NT2/D1 (cell line): ENCODE measurements around the gene C10orf90.

Source experiments
- DNase-seq: peaks from one replicate; pipeline ENCODE4 v3.0.0-alpha.2; 2011; ENCODE audit warnings: low read depth, low spot score
- H3K27me3 ChIP-seq: 2 replicates; pipeline ENCODE4 v1.6.0; 2011; ENCODE audit warnings: mild to moderate bottlenecking; ENCODE audit not compliant: insufficient read length, insufficient read depth
- H3K36me3 ChIP-seq: 2 replicates; pipeline ENCODE4 v1.6.1; 2011; ENCODE audit warnings: mild to moderate bottlenecking, low read length, mixed read lengths; ENCODE audit not compliant: insufficient read depth, insufficient read length
- H3K4me1 ChIP-seq: 2 replicates; pipeline ENCODE4 v1.5.1; 2011; ENCODE audit not compliant: insufficient read depth, insufficient read length
- H3K4me3 ChIP-seq: 2 replicates; pipeline ENCODE4 v1.5.1; 2011; ENCODE audit warnings: low read depth; ENCODE audit not compliant: insufficient read length
- H3K9ac ChIP-seq: 2 replicates; pipeline ENCODE4 v1.6.0; 2011; ENCODE audit warnings: low read depth; ENCODE audit not compliant: insufficient read length
- H3K9me3 ChIP-seq: 2 replicates; pipeline ENCODE4 v1.5.1; 2011; ENCODE audit warnings: mild to moderate bottlenecking, low read length; ENCODE audit not compliant: insufficient read depth
- SUZ12 ChIP-seq: IDR thresholded peaks from 2 replicates; pipeline ENCODE4 v1.6.1; 2011; ENCODE audit not compliant: insufficient read length, insufficient read depth; ENCODE audit errors: extremely low read depth
- YY1 ChIP-seq: IDR thresholded peaks from 2 replicates; pipeline ENCODE4 v1.6.1; 2011; ENCODE audit not compliant: insufficient read length, insufficient read depth
- ZNF274 ChIP-seq: IDR thresholded peaks from 2 replicates; pipeline ENCODE4 v1.6.1; 2011; ENCODE audit warnings: mild to moderate bottlenecking, low read depth, low read length

C10orf90 gene

DNA sequence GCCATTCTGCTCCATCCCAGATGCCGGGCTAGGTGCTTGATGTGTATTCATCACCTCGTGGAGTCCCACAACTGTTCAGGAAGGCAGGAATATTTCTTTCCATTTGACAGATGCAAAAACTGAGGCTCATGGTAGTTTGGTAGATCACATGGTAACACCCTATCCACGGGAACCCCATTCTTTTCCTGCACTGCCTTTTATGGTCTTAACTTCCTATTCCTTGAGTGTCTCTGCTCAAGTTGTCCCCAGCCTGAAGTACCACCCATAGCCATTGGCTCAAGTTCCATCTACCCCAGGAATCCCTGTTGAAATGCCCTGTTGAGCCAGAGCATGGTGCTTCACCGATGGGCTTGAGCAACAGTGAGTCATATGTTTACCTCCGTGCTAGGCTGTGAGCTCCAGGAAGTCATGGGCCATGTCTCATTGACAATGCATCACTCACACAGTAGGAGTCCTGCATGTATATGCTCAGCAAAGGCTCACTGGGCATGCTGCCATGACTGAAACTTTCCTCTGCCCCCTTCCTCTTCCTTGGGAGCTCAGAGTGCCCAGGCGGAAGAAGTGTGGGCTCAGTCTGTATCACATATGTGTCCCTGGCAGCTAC lies 210.5 kb downstream of the C10orf90 start:
- Histone ChIP-seq H3K9me3 (no peaks in the 10 kb centered on the region), H3K4me3 (no peak overlapping the region), H3K4me1 (no peaks in the 10 kb centered on the region), H3K9ac (no peak overlapping the region), H3K36me3 (no peaks in the 10 kb centered on the region), H3K27me3 (no peaks in the 10 kb centered on the region)
- TF ChIP-seq SUZ12 (no peak), YY1 (no peak), ZNF274 (no peak)
- DNase-seq = no peak

DNA sequence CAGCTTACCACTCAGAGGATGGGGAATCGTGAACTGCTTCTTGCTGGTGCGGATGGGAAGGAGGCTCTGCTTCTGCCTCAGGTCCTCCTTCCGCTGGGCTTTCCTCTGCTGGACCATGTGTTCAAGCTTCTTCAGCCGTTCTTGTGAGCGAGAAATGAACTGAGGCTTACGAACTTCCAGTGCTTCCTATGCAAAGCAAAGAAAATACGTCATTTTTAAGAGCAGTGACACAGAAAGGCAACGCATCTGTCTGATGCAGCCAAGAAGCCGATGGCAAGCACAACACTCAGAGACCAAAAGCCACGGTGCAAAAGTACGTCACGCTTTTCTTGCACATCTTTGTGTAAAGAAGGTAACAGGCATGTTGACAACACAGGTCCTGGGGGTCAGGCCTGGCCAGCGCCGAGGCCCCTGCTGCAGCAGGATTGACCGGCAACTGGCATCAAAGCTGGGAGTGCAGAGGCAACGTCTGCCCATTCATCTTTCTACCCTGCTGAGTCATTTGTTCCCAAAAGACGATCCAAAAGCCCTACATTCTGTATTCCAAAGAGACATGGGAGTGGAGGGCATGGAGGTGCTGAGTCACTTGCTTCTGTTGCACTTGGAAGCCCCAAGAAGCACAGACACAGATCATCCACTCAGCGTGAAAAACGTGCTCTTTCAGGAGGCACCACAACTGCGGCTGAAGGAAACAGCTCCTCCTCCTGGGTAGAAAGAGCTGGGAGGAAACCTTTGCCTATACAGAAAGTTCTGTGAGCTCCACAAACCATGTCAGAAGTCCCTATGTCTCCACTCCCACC lies 211.3 kb downstream of the C10orf90 start:
- TF ChIP-seq ZNF274 (no peak), SUZ12 (no peak), YY1 (no peak)
- DNase-seq = no peak
- Histone ChIP-seq H3K9me3 (no peaks in the 10 kb centered on the region), H3K36me3 (no peaks in the 10 kb centered on the region), H3K9ac (no peak overlapping the region), H3K27me3 (no peaks in the 10 kb centered on the region), H3K4me1 (no peaks in the 10 kb centered on the region), H3K4me3 (no peak overlapping the region)

DNA sequence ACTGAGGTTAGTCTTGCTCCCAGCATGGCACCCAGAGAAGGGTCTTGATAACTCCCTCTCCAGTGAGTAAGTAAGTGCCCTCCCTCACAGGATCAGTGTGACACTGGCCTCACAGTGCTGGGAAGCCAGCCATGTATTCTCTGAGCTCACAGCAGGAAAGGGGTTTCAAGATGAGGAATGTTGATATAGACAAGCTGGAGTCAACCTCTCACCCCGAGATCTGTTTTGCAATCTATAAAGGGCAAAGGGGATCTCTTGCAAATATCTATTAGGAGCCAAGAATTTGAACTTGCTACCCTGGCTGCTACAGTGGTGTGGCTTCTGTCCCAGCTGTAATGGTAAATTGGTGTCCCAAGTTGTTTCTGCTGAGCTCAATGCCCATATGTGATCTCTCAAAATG lies 212.0 kb downstream of the C10orf90 start:
- H3K4me1 ChIP-seq = no peaks in the 10 kb centered on the region
- H3K36me3 ChIP-seq = no peaks in the 10 kb centered on the region
- H3K9me3 ChIP-seq = no peaks in the 10 kb centered on the region
- no peak for TF ChIP-seq YY1
- TF ChIP-seq SUZ12 = no peak
- no peak for TF ChIP-seq ZNF274
- H3K27me3 ChIP-seq = no peaks in the 10 kb centered on the region
- no peak for DNase-seq
- no peak overlapping the region for H3K4me3 ChIP-seq
- no peak overlapping the region for H3K9ac ChIP-seq

DNA sequence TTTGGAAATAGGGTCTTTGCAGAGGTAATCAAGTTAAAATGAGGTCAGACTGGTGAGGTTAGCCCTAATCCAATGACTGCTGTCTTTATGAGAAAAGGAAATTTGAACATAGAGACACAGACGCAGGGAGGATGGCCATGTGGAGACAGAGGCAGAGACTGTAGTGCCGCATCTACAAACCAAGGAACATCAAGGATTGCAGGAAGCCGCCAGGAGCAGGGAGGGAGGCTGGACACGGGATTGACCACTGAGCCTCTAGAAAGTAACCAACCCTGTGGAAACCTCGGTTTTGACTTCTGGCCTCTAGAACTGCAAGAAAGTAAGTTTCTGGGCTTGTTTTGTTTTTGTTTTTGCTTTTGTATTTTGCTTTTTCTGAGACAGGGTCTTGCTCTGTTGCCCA lies 213.9 kb downstream of the C10orf90 start:
- Histone ChIP-seq H3K36me3 (no peaks in the 10 kb centered on the region), H3K27me3 (no peaks in the 10 kb centered on the region), H3K4me1 (no peaks in the 10 kb centered on the region), H3K9ac (no peak overlapping the region), H3K9me3 (no peaks in the 10 kb centered on the region), H3K4me3 (no peak overlapping the region)
- TF ChIP-seq SUZ12 = no peak
- no peak for TF ChIP-seq YY1
- TF ChIP-seq ZNF274 = no peak
- DNase-seq = no peak

DNA sequence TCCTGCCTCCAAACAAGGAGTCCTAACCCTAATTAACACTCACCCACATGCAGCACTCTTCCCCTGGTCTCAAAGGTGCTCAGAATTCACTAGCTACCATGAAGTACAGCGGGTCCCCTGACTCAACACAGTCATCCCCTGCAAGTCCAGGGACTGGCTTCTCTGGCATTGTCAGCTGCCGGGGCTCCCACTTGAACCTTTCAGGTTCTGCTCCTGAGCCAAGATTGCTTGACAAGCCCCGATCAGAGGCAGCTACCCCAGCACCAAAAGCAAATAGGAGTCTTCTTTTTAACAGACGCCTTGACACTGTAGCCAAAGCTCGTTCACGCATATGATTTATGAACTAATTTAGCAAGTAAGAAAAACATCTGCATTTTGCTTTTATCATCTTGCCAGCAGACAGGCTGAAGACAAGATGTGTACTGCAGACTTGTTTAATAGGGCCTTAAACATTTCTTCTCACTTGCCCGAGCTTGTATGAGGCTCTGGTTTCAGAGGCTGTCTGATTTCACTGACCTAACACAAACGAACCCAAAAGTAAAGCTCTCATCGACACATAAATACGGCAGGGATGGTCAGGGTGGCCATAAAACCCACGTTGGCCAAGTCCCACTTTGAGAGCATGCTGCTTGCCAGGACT lies 214.6 kb downstream of the C10orf90 start:
- TF ChIP-seq YY1 = no peak
- TF ChIP-seq SUZ12 = no peak
- no peak for TF ChIP-seq ZNF274
- H3K4me3 ChIP-seq = no peak overlapping the region
- no peak for DNase-seq
- no peaks in the 10 kb centered on the region for H3K27me3 ChIP-seq
- H3K4me1 ChIP-seq = no peaks in the 10 kb centered on the region
- no peak overlapping the region for H3K9ac ChIP-seq
- no peaks in the 10 kb centered on the region for H3K9me3 ChIP-seq
- no peaks in the 10 kb centered on the region for H3K36me3 ChIP-seq

DNA sequence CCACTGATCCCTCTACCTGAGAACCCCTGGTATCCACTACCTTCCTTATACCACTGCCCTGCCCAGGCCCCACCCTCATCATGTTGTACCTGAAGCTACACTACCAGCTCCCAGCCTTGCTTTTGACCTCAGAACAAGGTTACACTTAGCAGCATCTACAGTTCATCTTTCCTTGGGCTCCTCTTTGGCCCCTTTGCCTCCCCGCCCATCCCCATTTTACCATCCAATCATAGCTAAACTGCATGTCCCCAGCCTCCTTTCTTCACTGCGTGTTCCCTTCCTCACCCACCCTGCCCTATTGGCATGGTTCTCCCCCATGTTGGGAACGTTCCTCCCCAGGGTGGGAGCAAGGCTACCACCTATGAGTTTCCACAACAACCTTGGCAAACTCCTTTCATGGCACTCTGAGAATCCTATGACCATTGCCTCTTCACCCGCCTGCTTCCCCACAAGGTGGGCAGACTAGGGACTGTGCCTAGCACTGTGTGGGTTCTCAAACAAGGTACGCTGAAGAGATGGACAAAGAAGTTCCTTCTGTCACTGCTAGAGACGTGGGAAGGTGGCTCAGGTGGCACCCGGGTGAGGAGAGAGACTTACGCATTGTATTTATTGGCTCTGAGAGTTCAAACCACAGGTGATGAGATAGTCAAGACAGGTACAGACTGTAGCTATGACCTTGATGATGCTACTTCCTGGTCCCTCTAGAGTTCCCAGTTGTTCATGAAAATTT lies 215.3 kb downstream of the C10orf90 start:
- DNase-seq = no peak
- H3K4me3 ChIP-seq = no peak overlapping the region
- H3K4me1 ChIP-seq = no peaks in the 10 kb centered on the region
- no peak for TF ChIP-seq YY1
- no peak overlapping the region for H3K9ac ChIP-seq
- H3K9me3 ChIP-seq = no peaks in the 10 kb centered on the region
- H3K36me3 ChIP-seq = no peaks in the 10 kb centered on the region
- H3K27me3 ChIP-seq = no peaks in the 10 kb centered on the region
